MM.1S (cell line): ENCODE measurements around the gene BMX.

Source experiments
- DNase-seq: peaks from one replicate; pipeline ENCODE4 v3.0.0-alpha.2; 2015
- H2AFZ ChIP-seq: fragments of 300-600 bp; sonication (generic); 2 replicates; pipeline ENCODE4 v1.6.0; 2016; ENCODE audit warnings: antibody characterized with exemption, low read length
- H3F3A ChIP-seq: fragments of 300-600 bp; sonication (generic); 2 replicates; pipeline ENCODE4 v1.6.1; 2016; ENCODE audit warnings: mild to moderate bottlenecking, antibody characterized with exemption, low read length, moderate library complexity, mixed read lengths; ENCODE audit not compliant: insufficient read depth
- H3K27ac ChIP-seq: fragments of 300-600 bp; sonication (generic); 2 replicates; pipeline ENCODE4 v1.5.1; 2016; ENCODE audit warnings: mild to moderate bottlenecking, low read length
- H3K27me3 ChIP-seq: fragments of 300-600 bp; sonication (generic); replicated peaks from 2 replicates; pipeline ENCODE4 v1.6.0; 2016; ENCODE audit warnings: low read length; ENCODE audit not compliant: insufficient read depth
- H3K36me3 ChIP-seq: fragments of 300-600 bp; sonication (generic); replicated peaks from 2 replicates; pipeline ENCODE4 v1.6.1; 2016; ENCODE audit warnings: mild to moderate bottlenecking, low read length, mixed read lengths; ENCODE audit not compliant: insufficient read depth
- H3K4me1 ChIP-seq: fragments of 300-600 bp; sonication (generic); 2 replicates; pipeline ENCODE4 v1.6.1; 2016; ENCODE audit warnings: low read length, mixed read lengths
- H3K4me2 ChIP-seq: fragments of 300-600 bp; sonication (generic); 2 replicates; pipeline ENCODE4 v1.6.0; 2016; ENCODE audit warnings: low read depth, low read length
- H3K4me3 ChIP-seq: fragments of 300-600 bp; sonication (generic); 2 replicates; pipeline ENCODE4 v1.5.1; 2016; ENCODE audit warnings: low read length, mixed read lengths
- H3K79me2 ChIP-seq: fragments of 300-600 bp; sonication (generic); 2 replicates; pipeline ENCODE4 v1.6.1; 2016; ENCODE audit warnings: mixed run types, low read length, mixed read lengths
- H3K9ac ChIP-seq: fragments of 300-600 bp; sonication (generic); 2 replicates; pipeline ENCODE4 v1.6.1; 2016; ENCODE audit warnings: low read length, mixed read lengths
- H3K9me2 ChIP-seq: fragments of 300-600 bp; sonication (generic); replicated peaks from 2 replicates; pipeline ENCODE4 v1.6.1; 2016; ENCODE audit warnings: mild to moderate bottlenecking, low read length, mixed read lengths; ENCODE audit not compliant: insufficient read depth
- H3K9me3 ChIP-seq: fragments of 300-600 bp; sonication (generic); replicated peaks from 2 replicates; pipeline ENCODE4 v1.6.1; 2016; ENCODE audit warnings: mild to moderate bottlenecking, low read length, mixed read lengths; ENCODE audit not compliant: insufficient read depth
- H4K20me1 ChIP-seq: fragments of 300-600 bp; sonication (generic); 2 replicates; pipeline ENCODE4 v1.6.1; 2016; ENCODE audit warnings: mild to moderate bottlenecking, low read length, moderate library complexity, mixed read lengths; ENCODE audit not compliant: insufficient read depth
- EZH2 ChIP-seq: fragments of 300-600 bp; sonication (generic); optimal IDR thresholded peaks from 2 replicates; pipeline ENCODE3; 2017; ENCODE audit warnings: low read depth, mild to moderate bottlenecking, antibody characterized with exemption, low read length, mixed read lengths
- EZH2phosphoT487 ChIP-seq: fragments of 300-600 bp; sonication (generic); IDR thresholded peaks from 2 replicates; pipeline ENCODE4 v1.6.1; 2018; ENCODE audit warnings: antibody characterized with exemption, low read length
- TF ChIP-seq, protein P1 (sequence below): fragments of 300-600 bp; sonication (generic); IDR thresholded peaks from 2 replicates; pipeline ENCODE4 v1.5.1; 2016; ENCODE audit warnings: antibody characterized with exemption, low read length, mixed read lengths

BMX gene

GRCh38 chrX:15496824-15497223, 3.8 kb upstream of the BMX start:
- no peaks in the 10 kb centered on the region for H3F3A ChIP-seq
- no peaks in the 10 kb centered on the region for H3K27me3 ChIP-seq
- H4K20me1 ChIP-seq: no peaks in the 10 kb centered on the region
- H3K9me3 ChIP-seq: no peaks in the 10 kb centered on the region
- H3K4me2 ChIP-seq: no peak overlapping the region
- no peak overlapping the region for H2AFZ ChIP-seq
- no peak overlapping the region for H3K27ac ChIP-seq
- no peak overlapping the region for H3K9ac ChIP-seq
- DNase-seq: no peak
- TF ChIP-seq, protein P1, sequence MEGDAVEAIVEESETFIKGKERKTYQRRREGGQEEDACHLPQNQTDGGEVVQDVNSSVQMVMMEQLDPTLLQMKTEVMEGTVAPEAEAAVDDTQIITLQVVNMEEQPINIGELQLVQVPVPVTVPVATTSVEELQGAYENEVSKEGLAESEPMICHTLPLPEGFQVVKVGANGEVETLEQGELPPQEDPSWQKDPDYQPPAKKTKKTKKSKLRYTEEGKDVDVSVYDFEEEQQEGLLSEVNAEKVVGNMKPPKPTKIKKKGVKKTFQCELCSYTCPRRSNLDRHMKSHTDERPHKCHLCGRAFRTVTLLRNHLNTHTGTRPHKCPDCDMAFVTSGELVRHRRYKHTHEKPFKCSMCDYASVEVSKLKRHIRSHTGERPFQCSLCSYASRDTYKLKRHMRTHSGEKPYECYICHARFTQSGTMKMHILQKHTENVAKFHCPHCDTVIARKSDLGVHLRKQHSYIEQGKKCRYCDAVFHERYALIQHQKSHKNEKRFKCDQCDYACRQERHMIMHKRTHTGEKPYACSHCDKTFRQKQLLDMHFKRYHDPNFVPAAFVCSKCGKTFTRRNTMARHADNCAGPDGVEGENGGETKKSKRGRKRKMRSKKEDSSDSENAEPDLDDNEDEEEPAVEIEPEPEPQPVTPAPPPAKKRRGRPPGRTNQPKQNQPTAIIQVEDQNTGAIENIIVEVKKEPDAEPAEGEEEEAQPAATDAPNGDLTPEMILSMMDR: no peak
- TF ChIP-seq EZH2phosphoT487 (no peak), EZH2 (no peak)
- H3K4me1 ChIP-seq: peaks cover 4% of the 10 kb centered on the region; the same call in 1 of the 2 replicates
- no peaks in the 10 kb centered on the region for H3K36me3 ChIP-seq
- H3K4me3 ChIP-seq: no peak overlapping the region
- no peaks in the 10 kb centered on the region for H3K9me2 ChIP-seq
- H3K79me2 ChIP-seq: no peaks in the 10 kb centered on the region

DNA sequence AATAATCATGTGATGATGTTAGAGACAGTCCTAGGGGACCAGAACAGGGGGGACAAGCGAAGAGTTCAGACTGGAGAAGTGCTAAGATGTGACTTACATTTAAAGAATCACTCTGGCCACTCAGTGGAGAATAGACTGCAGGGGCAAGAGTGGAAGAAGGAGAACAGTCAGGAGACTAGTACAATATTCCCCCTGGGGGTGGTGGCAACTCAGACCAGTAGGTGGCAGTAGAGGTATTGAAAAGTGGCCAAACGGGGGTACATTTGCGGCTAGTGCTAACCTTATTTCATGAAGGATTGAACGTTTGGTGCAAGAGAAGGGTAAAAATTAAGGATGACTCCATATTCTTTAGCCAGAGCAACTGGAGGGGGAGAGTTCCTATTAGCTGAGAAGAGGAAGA, 2.7 kb upstream of the BMX start:
- H3K79me2 ChIP-seq: no peaks in the 10 kb centered on the region
- H3K27ac ChIP-seq: no peak overlapping the region
- H4K20me1 ChIP-seq: no peaks in the 10 kb centered on the region
- no peak overlapping the region for H2AFZ ChIP-seq
- H3K4me3 ChIP-seq: no peak overlapping the region
- H3F3A ChIP-seq: no peaks in the 10 kb centered on the region
- peak; percentile 38 for DNase-seq
- no peaks in the 10 kb centered on the region for H3K9me3 ChIP-seq
- H3K4me1 ChIP-seq: no peaks in the 10 kb centered on the region
- H3K9me2 ChIP-seq: no peaks in the 10 kb centered on the region
- no peaks in the 10 kb centered on the region for H3K27me3 ChIP-seq
- H3K36me3 ChIP-seq: no peaks in the 10 kb centered on the region
- TF ChIP-seq, protein P1: peak; percentile 63
- TF ChIP-seq EZH2phosphoT487: no peak
- no peak for TF ChIP-seq EZH2
- no peak overlapping the region for H3K9ac ChIP-seq
- no peak overlapping the region for H3K4me2 ChIP-seq

GRCh38 chrX:15498741-15499140, 1.9 kb upstream of the BMX start:
- no peak overlapping the region for H3K4me2 ChIP-seq
- H2AFZ ChIP-seq: no peak overlapping the region
- H4K20me1 ChIP-seq: no peaks in the 10 kb centered on the region
- no peaks in the 10 kb centered on the region for H3K9me2 ChIP-seq
- no peaks in the 10 kb centered on the region for H3K4me1 ChIP-seq
- H3K9me3 ChIP-seq: no peaks in the 10 kb centered on the region
- H3K36me3 ChIP-seq: no peaks in the 10 kb centered on the region
- no peak for DNase-seq
- no peaks in the 10 kb centered on the region for H3K27me3 ChIP-seq
- H3K9ac ChIP-seq: no peak overlapping the region
- TF ChIP-seq EZH2 (no peak), EZH2phosphoT487 (no peak)
- TF ChIP-seq, protein P1: no peak
- no peaks in the 10 kb centered on the region for H3K79me2 ChIP-seq
- no peaks in the 10 kb centered on the region for H3F3A ChIP-seq
- no peak overlapping the region for H3K27ac ChIP-seq
- H3K4me3 ChIP-seq: no peak overlapping the region
